Measurements from ENCODE around the gene MPV17L. TPM values are rescaled to one million over a fixed set of nuclear protein-coding genes. Genes with fewer than 3 reads are reported as not detected.

MPV17L gene
- total and polyA plus RNA-seq, 9 donors = 1.9 to 4.7 (median 3.0) TPM

GRCh38 chr16:15459791-15460190 is 64.2 kb downstream of the MPV17L start:
- no peaks in the 10 kb centered on the region for H3K9me3 ChIP-seq (replicated peaks; ENCODE audit: control insufficient read depth, low read depth, low read length)
- H3K4me1 ChIP-seq (ENCODE audit: control insufficient read depth, insufficient read depth, low read length) = no peaks in the 10 kb centered on the region
- no peak overlapping the region for H3K4me3 ChIP-seq (ENCODE audit: low read length)
- DNase-seq = no peak
- no CpG with 5 or more reads among the region's 1 CpG for WGBS (ENCODE audit: insufficient coverage)
- no peaks in the 10 kb centered on the region for H3K27me3 ChIP-seq (ENCODE audit: control insufficient read depth, insufficient read depth, low read length)
- H3K36me3 ChIP-seq (ENCODE audit: control insufficient read depth, insufficient read depth, low read length) = no peaks in the 10 kb centered on the region
- H3K27ac ChIP-seq (ENCODE audit: low read length) = no peak overlapping the region

- no peak overlapping the region for H3K27ac ChIP-seq (ENCODE audit: low read length)
- H3K4me1 ChIP-seq (ENCODE audit: control insufficient read depth, insufficient read depth, low read length) = no peaks in the 10 kb centered on the region
- no peaks in the 10 kb centered on the region for H3K27me3 ChIP-seq (ENCODE audit: control insufficient read depth, insufficient read depth, low read length)
- H3K9me3 ChIP-seq (replicated peaks; ENCODE audit: control insufficient read depth, low read depth, low read length) = no peaks in the 10 kb centered on the region
- H3K4me3 ChIP-seq (ENCODE audit: low read length) = no peak overlapping the region
- no CpG with 5 or more reads among the region's 3 CpGs for WGBS (ENCODE audit: insufficient coverage)
- no peaks in the 10 kb centered on the region for H3K36me3 ChIP-seq (ENCODE audit: control insufficient read depth, insufficient read depth, low read length)
- DNase-seq = no peak
These were observed 65.0 kb downstream of the MPV17L start for GRCh38 chr16:15460601-15461000.

- 94% methylated on average over 3 of the region's 6 CpGs for WGBS (ENCODE audit: insufficient coverage)
These were observed 65.8 kb downstream of the MPV17L start for GRCh38 chr16:15461376-15461775.

More at GRCh38 chr16:15461376-15461775, 65.8 kb downstream of the MPV17L start:
- H3K36me3 ChIP-seq (ENCODE audit: control insufficient read depth, insufficient read depth, low read length) = no peaks in the 10 kb centered on the region
- H3K9me3 ChIP-seq (replicated peaks; ENCODE audit: control insufficient read depth, low read depth, low read length) = no peaks in the 10 kb centered on the region
- H3K27me3 ChIP-seq (ENCODE audit: control insufficient read depth, insufficient read depth, low read length) = no peaks in the 10 kb centered on the region
- no peak overlapping the region for H3K27ac ChIP-seq (ENCODE audit: low read length)
- no peaks in the 10 kb centered on the region for H3K4me1 ChIP-seq (ENCODE audit: control insufficient read depth, insufficient read depth, low read length)
- H3K4me3 ChIP-seq (ENCODE audit: low read length) = no peak overlapping the region
- DNase-seq = no peak

Other genes starting within 250 kb of the MPV17L start
- 12.4 TPM for gene NPIPA5, start 17.5 kb upstream of the MPV17L start, total RNA-seq
- gene NPIPA5, start 17.5 kb upstream of the MPV17L start, polyA plus RNA-seq (ENCODE audit: insufficient read depth in 1 of 8, insufficient read length in 8 of 8, low replicate concordance in 1 of 8) = 10 to 100 TPM in 5 of 8 donors, 1 to 10 TPM in 1, under 1 TPM in 2; 0.86 to 27.6 (median 11.6) TPM
- 27.5 TPM for gene BMERB1, start 38.8 kb downstream of the MPV17L start, total RNA-seq
- 10 to 100 TPM; 17.8 to 29.2 (median 26.5) TPM for gene BMERB1, start 38.8 kb downstream of the MPV17L start, polyA plus RNA-seq (ENCODE audit: insufficient read depth in 1 of 8, insufficient read length in 8 of 8, low replicate concordance in 1 of 8)
- 16.9 TPM for gene MARF1, start 247.4 kb downstream of the MPV17L start, total RNA-seq
- 10 to 100 TPM; 24.9 to 34.1 (median 30.9) TPM for gene MARF1, start 247.4 kb downstream of the MPV17L start, polyA plus RNA-seq (ENCODE audit: insufficient read depth in 1 of 8, insufficient read length in 8 of 8, low replicate concordance in 1 of 8)